ENCODE results near the gene FMN1.

FMN1 gene

GRCh38 chr15:32736701-32737061 lies 457.8 kb downstream of the FMN1 start:
- TF ChIP-seq CTCF (IDR thresholded peaks at IDR 0.05): no peak

- no peak for TF ChIP-seq CTCF (IDR thresholded peaks at IDR 0.05)
Measured at GRCh38 chr15:32735989-32736700, 458.4 kb downstream of the FMN1 start.

- no peak for TF ChIP-seq CTCF (IDR thresholded peaks at IDR 0.05)
Measured at GRCh38 chr15:32733281-32733680, 461.2 kb downstream of the FMN1 start.

- no peak for TF ChIP-seq CTCF (IDR thresholded peaks at IDR 0.05)
Measured at GRCh38 chr15:32732574-32733157, 461.8 kb downstream of the FMN1 start.

GRCh38 chr15:32730677-32731654 lies 463.5 kb downstream of the FMN1 start:
- TF ChIP-seq CTCF (IDR thresholded peaks at IDR 0.05): no peak

GRCh38 chr15:32729700-32730395 lies 464.7 kb downstream of the FMN1 start:
- TF ChIP-seq CTCF (IDR thresholded peaks at IDR 0.05): no peak
